Measurements from ENCODE around the gene ALDH1B1. TPM values are rescaled to one million over a fixed set of nuclear protein-coding genes. Genes with fewer than 3 reads are reported as not detected.
A peak's percentile ranks its signal among the peaks of the same experiment; 100 is the strongest.

The ALDH1B1 gene
- polyA plus RNA-seq (ENCODE audit: insufficient read length in 12 of 12): 10 to 100 TPM in 11 of 12 donors, not detected in 1; 11.0 to 31.4 (median 19.5) TPM
- long read RNA-seq, donor 1, transcript ALDH1B1-201 (2 exons, 3,066 nt): major isoform, 45 of 294 reads
- long read RNA-seq, donor 1, partial matches to known transcripts: 248 of 294 reads
- long read RNA-seq, donor 1, other reads (novel, unspliced or antisense): 0 of 294 reads
- long read RNA-seq, donor 2, transcript ALDH1B1-201 (2 exons, 3,066 nt): major isoform, 9 of 10 reads
- long read RNA-seq, donor 2, partial matches to known transcripts: 0 of 10 reads
- long read RNA-seq, donor 2, other reads (novel, unspliced or antisense): 0 of 10 reads
- long read RNA-seq, donor 3, transcript ALDH1B1-201 (2 exons, 3,066 nt): major isoform, 5 of 5 reads
- long read RNA-seq, donor 3, partial matches to known transcripts: 0 of 5 reads
- long read RNA-seq, donor 3, other reads (novel, unspliced or antisense): 0 of 5 reads
- long read RNA-seq, donor 4, partial matches to known transcripts: 0 of 3 reads
- long read RNA-seq, donor 4, other reads (novel, unspliced or antisense): 0 of 3 reads
- long read RNA-seq, donor 5: 0 reads
- long read RNA-seq, donor 6, partial matches to known transcripts: 0 of 3 reads
- long read RNA-seq, donor 6, other reads (novel, unspliced or antisense): 0 of 3 reads
- long read RNA-seq, donor 7, transcript ALDH1B1-201 (2 exons, 3,066 nt): major isoform, 8 of 8 reads
- long read RNA-seq, donor 7, partial matches to known transcripts: 0 of 8 reads
- long read RNA-seq, donor 7, other reads (novel, unspliced or antisense): 0 of 8 reads
- long read RNA-seq, donor 8, transcript ALDH1B1-201 (2 exons, 3,066 nt): major isoform, 6 of 40 reads
- long read RNA-seq, donor 8, partial matches to known transcripts: 34 of 40 reads
- long read RNA-seq, donor 8, other reads (novel, unspliced or antisense): 0 of 40 reads
- long read RNA-seq, donor 9, transcript ALDH1B1-201 (2 exons, 3,066 nt): major isoform, 8 of 30 reads
- long read RNA-seq, donor 9, partial matches to known transcripts: 22 of 30 reads
- long read RNA-seq, donor 9, other reads (novel, unspliced or antisense): 0 of 30 reads
- long read RNA-seq, donor 10, transcript ALDH1B1-201 (2 exons, 3,066 nt): major isoform, 8 of 40 reads
- long read RNA-seq, donor 10, partial matches to known transcripts: 32 of 40 reads
- long read RNA-seq, donor 10, other reads (novel, unspliced or antisense): 0 of 40 reads
- long read RNA-seq, donor 11, transcript ALDH1B1-201 (2 exons, 3,066 nt): major isoform, 9 of 10 reads
- long read RNA-seq, donor 11, partial matches to known transcripts: 0 of 10 reads
- long read RNA-seq, donor 11, other reads (novel, unspliced or antisense): 0 of 10 reads

- peak; percentile 83 for DNase-seq
Observed at GRCh38 chr9:38392235-38393127, at the start of gene ALDH1B1. ALDH1B1 (plus strand) TSS chr9:38392702; CDS start chr9:38395749, 3,047 bp downstream.

- no peak for DNase-seq
Observed at GRCh38 chr9:38343037-38343436, 49.5 kb upstream of the ALDH1B1 start.

- no peak for DNase-seq
Observed at GRCh38 chr9:38343552-38343951, 49.0 kb upstream of the ALDH1B1 start.

- DNase-seq: no peak
Observed at GRCh38 chr9:38344566-38345324, 47.8 kb upstream of the ALDH1B1 start.

- no peak for DNase-seq
Observed at GRCh38 chr9:38345851-38346755, 46.4 kb upstream of the ALDH1B1 start.

- DNase-seq: no peak
Observed at GRCh38 chr9:38346811-38347210, 45.7 kb upstream of the ALDH1B1 start.

- no peak for DNase-seq
Observed at GRCh38 chr9:38347271-38347671, 45.2 kb upstream of the ALDH1B1 start.

GRCh38 chr9:38347946-38348345 lies 44.6 kb upstream of the ALDH1B1 start:
- DNase-seq: no peak

GRCh38 chr9:38350529-38350928 lies 42.0 kb upstream of the ALDH1B1 start:
- DNase-seq: no peak

GRCh38 chr9:38352530-38353328 lies 39.8 kb upstream of the ALDH1B1 start:
- DNase-seq: no peak

- no peak for DNase-seq
Observed at GRCh38 chr9:38355115-38355514, 37.4 kb upstream of the ALDH1B1 start.

GRCh38 chr9:38355517-38356120 lies 36.9 kb upstream of the ALDH1B1 start:
- DNase-seq: no peak

- DNase-seq: no peak
Observed at GRCh38 chr9:38356851-38357250, 35.7 kb upstream of the ALDH1B1 start.

GRCh38 chr9:38357350-38358114 lies 35.0 kb upstream of the ALDH1B1 start:
- no peak for DNase-seq

- no peak for DNase-seq
Observed at GRCh38 chr9:38358390-38359296, 33.9 kb upstream of the ALDH1B1 start.

GRCh38 chr9:38359297-38359653 lies 33.2 kb upstream of the ALDH1B1 start:
- DNase-seq: no peak
